GM12878 (cell line): Measurements from ENCODE around the gene TNK2. TPM values are rescaled to one million over a fixed set of nuclear protein-coding genes. Genes with fewer than 3 reads are reported as not detected.

Experiments used
- ATAC-seq: fragments of 200-7000 bp; cut with Tn5 transposase; 3 replicates; pipeline ENCODE4 v1.9.1; 2020; ENCODE audit warnings: mild to moderate bottlenecking, moderate library complexity
- BruUV-seq: library from RNA; stranded (reverse); fragments of 400-500 nt; replicated peaks from 2 replicates; lab custom pipeline; 2021; lab: Mats Ljungman, UMichigan
- CTCF ChIA-PET: fragments of 300-600 bp; sonication (Branson Sonifier 250); formaldehyde crosslinking; extraction: SDS; loops from one replicate; lab custom pipeline; 2021; ENCODE audit warnings: inconsistent platforms; lab: Yijun Ruan, JAX
- POLR2A ChIA-PET: fragments of 350-600 bp; formaldehyde crosslinking; extraction: SDS; loops from one replicate; lab custom pipeline; 2021; ENCODE audit warnings: inconsistent platforms; lab: Charles Lee
- RAD21 ChIA-PET: fragments of 300-600 bp; sonication (Branson Sonifier 250); formaldehyde crosslinking; loops from one replicate; lab custom pipeline; 2023; ENCODE audit warnings: antibody characterized with exemption; ENCODE audit not compliant: unreplicated experiment; lab: Charles Lee
- SMC1A ChIA-PET: fragments of 300-600 bp; sonication (Branson Sonifier 250); formaldehyde crosslinking; loops from one replicate; lab custom pipeline; 2023; ENCODE audit not compliant: unreplicated experiment, uncharacterized antibody; lab: Charles Lee
- DNase-seq: peaks from one replicate; pipeline ENCODE4 v3.0.0-alpha.2; 2011; ENCODE audit warnings: low read depth, low spot score
- FAIRE-seq: peaks from 3 replicates; lab custom pipeline; 2011; peaks lifted over from hg19 to GRCh38; lab: Jason Lieb, UNC
- H2AFZ ChIP-seq: 2 replicates; pipeline ENCODE4 v1.6.0; 2011; ENCODE audit warnings: low read depth, low read length, control low read depth; ENCODE audit not compliant: control insufficient read depth
- H3K27ac ChIP-seq: 2 replicates; pipeline ENCODE4 v1.5.1; 2011; ENCODE audit warnings: control low read depth; ENCODE audit not compliant: control insufficient read depth, insufficient read depth
- H3K27me3 ChIP-seq, 2 experiments: replicated peaks in 1 of 2; 2 replicates each; pipeline versions ENCODE4 v1.6.0 to v1.6.1; 2011; ENCODE audit warnings: low read length in 1 of 2; ENCODE audit not compliant: control insufficient read depth in 2 of 2, insufficient read depth in 2 of 2
- H3K36me3 ChIP-seq, 2 experiments: 2 replicates each; pipeline ENCODE4 v1.5.1; 2011; ENCODE audit warnings: low read length in 1 of 2; ENCODE audit not compliant: control insufficient read depth in 2 of 2, insufficient read depth in 2 of 2
- H3K4me1 ChIP-seq: 2 replicates; pipeline ENCODE4 v1.6.1; 2011; ENCODE audit warnings: mild to moderate bottlenecking, low read length, moderate library complexity, mixed read lengths; ENCODE audit not compliant: control insufficient read depth, insufficient read depth
- H3K4me2 ChIP-seq: 2 replicates; pipeline ENCODE4 v1.6.0; 2011; ENCODE audit warnings: control low read depth; ENCODE audit not compliant: control insufficient read depth, insufficient read depth
- H3K4me3 ChIP-seq: fragments of 200-600 bp; sonication (generic); 2 replicates; pipeline ENCODE4 v1.5.1; 2016
- H3K79me2 ChIP-seq: 2 replicates; pipeline ENCODE4 v1.6.0; 2011; ENCODE audit warnings: low read length; ENCODE audit not compliant: control insufficient read depth, insufficient read depth
- H3K9ac ChIP-seq: 2 replicates; pipeline ENCODE4 v1.8.0; 2011; ENCODE audit warnings: low read length, control low read depth, mixed read lengths; ENCODE audit not compliant: control insufficient read depth, insufficient read depth
- H3K9me3 ChIP-seq: replicated peaks from 3 replicates; pipeline ENCODE4 v1.5.1; 2011; ENCODE audit warnings: mild to moderate bottlenecking, low read length; ENCODE audit not compliant: control insufficient read depth, insufficient read depth
- H4K20me1 ChIP-seq: 2 replicates; pipeline ENCODE4 v1.6.0; 2011; ENCODE audit not compliant: control insufficient read depth, insufficient read depth
- CBFB ChIP-seq: IDR thresholded peaks from 2 replicates; pipeline ENCODE4 v1.6.1; 2016; ENCODE audit warnings: antibody characterized with exemption, low read depth
- CEBPB ChIP-seq, 2 experiments: fragments of 150-350 bp in 1 of 2; IDR thresholded peaks; 2 replicates each; pipeline ENCODE4 v1.6.1; 2012 to 2014; ENCODE audit warnings: low read depth in 2 of 2, low read length in 2 of 2, borderline replicate concordance in 1 of 2, inconsistent platforms in 1 of 2
- EED ChIP-seq: sonication (generic); IDR thresholded peaks from 2 replicates; pipeline ENCODE4 v1.6.1; 2016; ENCODE audit warnings: antibody characterized with exemption, low read depth
- ELK1 ChIP-seq: IDR thresholded peaks from 2 replicates; pipeline ENCODE4 v1.6.1; 2012; ENCODE audit warnings: low read depth, low read length, improper control_type of control experiment
- EP300 ChIP-seq, 2 experiments: fragments of 150-350 bp in 1 of 2; IDR thresholded peaks; 2 replicates each; pipeline ENCODE4 v1.6.1; 2011 to 2012; ENCODE audit warnings: low read depth in 2 of 2, low read length in 2 of 2, borderline replicate concordance in 1 of 2, improper control_type of control experiment in 1 of 2, inconsistent platforms in 1 of 2; ENCODE audit not compliant: control insufficient read depth in 1 of 2
- MEF2A ChIP-seq: IDR thresholded peaks from 2 replicates; pipeline ENCODE4 v1.6.1; 2011; ENCODE audit warnings: low read depth, mild to moderate bottlenecking, low read length, moderate library complexity; ENCODE audit not compliant: insufficient read depth
- MTA3 ChIP-seq: IDR thresholded peaks from 2 replicates; pipeline ENCODE4 v1.6.1; 2012; ENCODE audit warnings: low read length, inconsistent platforms, borderline replicate concordance
- NBN ChIP-seq: fragments of 450-650 bp; IDR thresholded peaks from 2 replicates; pipeline ENCODE4 v1.6.1; 2016
- NKRF ChIP-seq: fragments of 450-650 bp; conservative IDR thresholded peaks from 2 replicates; pipeline ENCODE4 v1.6.1; 2017; ENCODE audit warnings: mild to moderate bottlenecking, moderate library complexity
- PAX8 ChIP-seq: fragments of 450-650 bp; IDR thresholded peaks from 2 replicates; pipeline ENCODE4 v1.6.1; 2017; ENCODE audit warnings: mild to moderate bottlenecking, moderate library complexity
- RUNX3 ChIP-seq: IDR thresholded peaks from 2 replicates; pipeline ENCODE4 v1.6.1; 2012; ENCODE audit warnings: low read length, inconsistent platforms
- TCF12 ChIP-seq: IDR thresholded peaks from 2 replicates; pipeline ENCODE4 v1.6.1; 2011; ENCODE audit warnings: low read depth, mild to moderate bottlenecking, low read length
- WGBS: methylation state at CpG from one replicate; pipeline ENCODE4 v1.1.6; 2016; ENCODE audit warnings: low lambda C conversion rate; ENCODE audit not compliant: insufficient replicate concordance, insufficient coverage; ENCODE audit errors: missing lambda C conversion rate; 5-methylcytosine and 5-hydroxymethylcytosine counted together
- in situ Hi-C: fragments of 300-500 bp; cut with MboI; formaldehyde crosslinking; loops from 9 replicates; pipeline ENCODE4 v1.14.3; 2018; ENCODE audit warnings: mixed read lengths
- intact Hi-C: fragments of 100-400 bp; cut with micrococcal nuclease; formaldehyde crosslinking; loops from one replicate; pipeline ENCODE4 v1.14.2; 2022; ENCODE audit not compliant: unreplicated experiment
- polyA plus RNA-seq, 11 experiments: library from polyadenylated mRNA; depleted of rRNA in 4 of 11; unstranded in 6 of 11; stranded (reverse) in 5 of 11; fragments of >200 nt; fragmentation: Nextera tagmentation in 4 of 11; fragmentation: Illumina TruSeq in 1 of 11; extraction: Ambion mirVana in 4 of 11; extraction: Trizol in 1 of 11; gene quantifications; 1 replicate in 1 of 11; 2 replicates in 10 of 11; pipeline versions ENCODE4 v1.2.1 to v1.2.3, GENCODE V29; 2011 to 2016; ENCODE audit warnings: inconsistent platforms in 2 of 11, missing spikeins in 2 of 11, low read depth in 1 of 11
- total RNA-seq, 4 experiments: library from RNA; depleted of rRNA in 3 of 4; stranded (reverse); fragments of >200 nt in 3 of 4; fragmentation: Illumina TruSeq in 1 of 4; extraction: Trizol in 1 of 4; gene quantifications; 2 replicates each; pipeline versions ENCODE4 v1.2.1 to v1.2.3, GENCODE V29; 2013 to 2021
- TF ChIP-seq, protein P1 (sequence below): fragments of 450-650 bp; IDR thresholded peaks from 2 replicates; pipeline ENCODE4 v1.6.1; 2016; ENCODE audit warnings: mild to moderate bottlenecking
- TF ChIP-seq, protein P2 (sequence below): fragments of 150-350 bp; IDR thresholded peaks from 2 replicates; pipeline ENCODE4 v1.6.1; 2014; ENCODE audit warnings: mild to moderate bottlenecking, low read depth, low read length

The TNK2 gene
- total and polyA plus RNA-seq, 10 of the 15 experiments (the other 5 are each of a cell fraction or from before 2014, with no cell fraction given): 0.13 to 47.8 (median 10.8) TPM

- TF ChIP-seq EP300 (IDR thresholded peaks at IDR 0.05; ENCODE audit: borderline replicate concordance in 1 of 2, control insufficient read depth in 1 of 2, low read depth in 2 of 2, low read length in 2 of 2): no peak
- no peak for TF ChIP-seq NBN
- TF ChIP-seq TCF12: no peak
- TF ChIP-seq PAX8: no peak
Observed at GRCh38 chr3:195911041-195911945, 2.9 kb upstream of the TNK2 start (continued).

- Histone ChIP-seq H3K4me2 (no peak overlapping the region), H3K27ac (no peak overlapping the region), H4K20me1 (no peaks in the 10 kb centered on the region), H3K4me1 (peaks cover 9% of the 10 kb centered on the region), H3K9me3 (no peaks in the 10 kb centered on the region), H3K79me2 (peaks cover 36% of the 10 kb centered on the region), H3K4me3 (no peak overlapping the region), H3K9ac (no peak overlapping the region), H2AFZ (no peak overlapping the region), H3K36me3 (no peaks in the 10 kb centered on the region), H3K27me3 (no peaks in the 10 kb centered on the region)
- BruUV-seq: no TSS peak
- TF ChIP-seq ELK1 (no peak), MTA3 (no peak), EED (no peak), RUNX3 (no peak), CBFB (no peak), NKRF (no peak), MEF2A (no peak), CEBPB (IDR thresholded peaks at IDR 0.05; ENCODE audit: borderline replicate concordance in 1 of 2, low read depth in 2 of 2, low read length in 2 of 2) (no peak)
- TF ChIP-seq, protein P1, sequence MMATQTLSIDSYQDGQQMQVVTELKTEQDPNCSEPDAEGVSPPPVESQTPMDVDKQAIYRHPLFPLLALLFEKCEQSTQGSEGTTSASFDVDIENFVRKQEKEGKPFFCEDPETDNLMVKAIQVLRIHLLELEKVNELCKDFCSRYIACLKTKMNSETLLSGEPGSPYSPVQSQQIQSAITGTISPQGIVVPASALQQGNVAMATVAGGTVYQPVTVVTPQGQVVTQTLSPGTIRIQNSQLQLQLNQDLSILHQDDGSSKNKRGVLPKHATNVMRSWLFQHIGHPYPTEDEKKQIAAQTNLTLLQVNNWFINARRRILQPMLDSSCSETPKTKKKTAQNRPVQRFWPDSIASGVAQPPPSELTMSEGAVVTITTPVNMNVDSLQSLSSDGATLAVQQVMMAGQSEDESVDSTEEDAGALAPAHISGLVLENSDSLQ: no peak
- TF ChIP-seq, protein P2, sequence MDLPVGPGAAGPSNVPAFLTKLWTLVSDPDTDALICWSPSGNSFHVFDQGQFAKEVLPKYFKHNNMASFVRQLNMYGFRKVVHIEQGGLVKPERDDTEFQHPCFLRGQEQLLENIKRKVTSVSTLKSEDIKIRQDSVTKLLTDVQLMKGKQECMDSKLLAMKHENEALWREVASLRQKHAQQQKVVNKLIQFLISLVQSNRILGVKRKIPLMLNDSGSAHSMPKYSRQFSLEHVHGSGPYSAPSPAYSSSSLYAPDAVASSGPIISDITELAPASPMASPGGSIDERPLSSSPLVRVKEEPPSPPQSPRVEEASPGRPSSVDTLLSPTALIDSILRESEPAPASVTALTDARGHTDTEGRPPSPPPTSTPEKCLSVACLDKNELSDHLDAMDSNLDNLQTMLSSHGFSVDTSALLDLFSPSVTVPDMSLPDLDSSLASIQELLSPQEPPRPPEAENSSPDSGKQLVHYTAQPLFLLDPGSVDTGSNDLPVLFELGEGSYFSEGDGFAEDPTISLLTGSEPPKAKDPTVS: no peak
- intact Hi-C loops: no loop called here
- no peak for ATAC-seq
- in situ Hi-C loops: loop anchor here (5.0 kb wide), 1 partner anchor 48 kb away; no protein-coding TSS in a partner anchor
- ChIA-PET SMC1A (interaction anchor here (5.4 to 6.5 kb wide), 3 partner anchors 15 to 50 kb away, joined by 43 to 68 read pairs (median 47); no protein-coding TSS in a partner anchor), CTCF (interaction anchor here (1.0 to 6.7 kb wide), 3 partner anchors 15 to 51 kb away, joined by 3 to 173 read pairs (median 94); no protein-coding TSS in a partner anchor), RAD21 (interaction anchor here (0.6 to 2.4 kb wide), 4 partner anchors 16 to 51 kb away, joined by 3 to 8 read pairs (median 3); no protein-coding TSS in a partner anchor), POLR2A (interaction anchor here (1.2 to 1.5 kb wide), 2 partner anchors 8 to 18 kb away, joined by 3 to 7 read pairs; no protein-coding TSS in a partner anchor)
- WGBS: 68% methylated on average over 8 of the region's 8 CpGs
- FAIRE-seq: no peak
- DNase-seq: no peak
Observed at GRCh38 chr3:195910499-195910845, 2.1 kb upstream of the TNK2 start.
